RWPE1 (cell line): Measurements from ENCODE around the gene CHMP3.
"Not testable (repeated sequence)": the region's sequence is repeated elsewhere in the genome, so short reads cannot be mapped to it uniquely, and the experiment has no call there.

ENCODE experiments used
- CTCF ChIA-PET: fragments of 350-600 bp; sonication (Branson Sonifier 250); formaldehyde crosslinking; extraction: SDS; loops from one replicate; lab custom pipeline; 2021; lab: Yijun Ruan, JAX
- POLR2A ChIA-PET: fragments of 400-600 bp; formaldehyde crosslinking; extraction: SDS; loops from one replicate; lab custom pipeline; 2020; ENCODE audit warnings: antibody characterized with exemption; ENCODE audit not compliant: low non-redundant PET; lab: Yijun Ruan, JAX
- DNase-seq: peaks from one replicate; pipeline ENCODE4 v3.0.0; 2012; ENCODE audit warnings: low spot score
- H3K27ac ChIP-seq: fragments of 450-650 bp; 2 replicates; pipeline ENCODE4 v1.5.1; 2017
- TF ChIP-seq, protein P1 (sequence below): fragments of 450-650 bp; conservative IDR thresholded peaks from 2 replicates; pipeline ENCODE4 v1.5.1; 2017; ENCODE audit warnings: low read depth, mild to moderate bottlenecking

The CHMP3 gene

DNA sequence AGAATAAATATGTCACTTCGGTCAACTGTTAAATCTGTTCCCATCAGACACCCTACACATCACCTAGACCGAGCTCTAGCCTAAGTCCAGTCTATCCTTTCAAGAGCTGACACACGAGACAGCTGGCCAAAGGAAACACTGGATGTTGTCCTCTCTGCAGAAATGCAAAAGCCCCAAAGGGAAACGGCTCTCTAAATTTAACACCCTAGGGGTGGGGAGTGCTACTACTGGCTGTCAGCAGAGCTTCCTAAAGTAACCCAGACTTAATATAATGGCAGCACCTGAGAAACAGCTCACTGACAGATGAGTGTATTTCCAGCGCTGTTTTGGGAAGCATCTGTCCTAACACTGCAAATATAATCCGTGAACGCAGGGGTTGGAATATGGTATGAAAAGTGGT is 55.6 kb downstream of the CHMP3 start:
- no peak overlapping the region for H3K27ac ChIP-seq
- ChIA-PET CTCF (no interaction called here), POLR2A (no interaction called here)
- no peak for DNase-seq
- TF ChIP-seq, protein P1, sequence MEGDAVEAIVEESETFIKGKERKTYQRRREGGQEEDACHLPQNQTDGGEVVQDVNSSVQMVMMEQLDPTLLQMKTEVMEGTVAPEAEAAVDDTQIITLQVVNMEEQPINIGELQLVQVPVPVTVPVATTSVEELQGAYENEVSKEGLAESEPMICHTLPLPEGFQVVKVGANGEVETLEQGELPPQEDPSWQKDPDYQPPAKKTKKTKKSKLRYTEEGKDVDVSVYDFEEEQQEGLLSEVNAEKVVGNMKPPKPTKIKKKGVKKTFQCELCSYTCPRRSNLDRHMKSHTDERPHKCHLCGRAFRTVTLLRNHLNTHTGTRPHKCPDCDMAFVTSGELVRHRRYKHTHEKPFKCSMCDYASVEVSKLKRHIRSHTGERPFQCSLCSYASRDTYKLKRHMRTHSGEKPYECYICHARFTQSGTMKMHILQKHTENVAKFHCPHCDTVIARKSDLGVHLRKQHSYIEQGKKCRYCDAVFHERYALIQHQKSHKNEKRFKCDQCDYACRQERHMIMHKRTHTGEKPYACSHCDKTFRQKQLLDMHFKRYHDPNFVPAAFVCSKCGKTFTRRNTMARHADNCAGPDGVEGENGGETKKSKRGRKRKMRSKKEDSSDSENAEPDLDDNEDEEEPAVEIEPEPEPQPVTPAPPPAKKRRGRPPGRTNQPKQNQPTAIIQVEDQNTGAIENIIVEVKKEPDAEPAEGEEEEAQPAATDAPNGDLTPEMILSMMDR = no peak

DNA sequence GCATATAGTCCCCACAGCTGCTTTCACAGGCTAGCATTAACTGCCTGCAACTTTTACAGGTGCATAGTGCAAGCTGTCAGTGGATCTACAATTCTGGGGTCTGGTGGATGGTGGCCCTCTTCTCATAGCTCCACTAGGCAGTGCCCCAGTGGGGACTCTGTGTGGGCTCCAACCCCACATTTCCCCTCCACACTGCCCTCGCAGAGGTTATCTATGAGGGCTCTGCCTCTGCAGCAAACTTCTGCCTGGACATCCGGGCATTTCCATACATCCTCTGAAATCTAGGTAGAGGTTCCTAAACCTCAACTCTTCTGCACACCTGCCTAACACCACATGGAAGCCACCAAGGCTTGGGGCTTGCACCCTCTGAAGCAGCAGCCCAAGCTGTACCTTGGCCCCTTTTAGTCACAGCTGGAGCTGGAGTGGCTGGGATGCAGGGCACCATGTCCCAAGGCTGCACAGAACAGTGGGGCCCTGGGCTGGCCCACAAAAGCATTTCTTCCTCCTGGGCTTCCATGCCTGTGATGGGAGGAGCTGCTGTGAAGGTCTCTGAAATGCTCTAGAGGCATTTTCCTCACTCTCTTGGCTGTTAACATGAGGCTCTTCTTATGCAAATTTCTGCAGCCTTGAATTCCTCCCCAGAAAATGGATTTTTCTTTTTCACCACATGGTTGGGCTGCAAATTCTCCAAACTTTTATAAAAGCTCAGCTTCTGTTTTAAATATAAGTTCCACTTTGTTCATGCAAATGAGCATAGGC is 62.7 kb downstream of the CHMP3 start:
- DNase-seq = no peak
- TF ChIP-seq, protein P1 = no peak
- ChIA-PET CTCF (no interaction called here), POLR2A (no interaction called here)
- H3K27ac ChIP-seq = no peak overlapping the region

DNA sequence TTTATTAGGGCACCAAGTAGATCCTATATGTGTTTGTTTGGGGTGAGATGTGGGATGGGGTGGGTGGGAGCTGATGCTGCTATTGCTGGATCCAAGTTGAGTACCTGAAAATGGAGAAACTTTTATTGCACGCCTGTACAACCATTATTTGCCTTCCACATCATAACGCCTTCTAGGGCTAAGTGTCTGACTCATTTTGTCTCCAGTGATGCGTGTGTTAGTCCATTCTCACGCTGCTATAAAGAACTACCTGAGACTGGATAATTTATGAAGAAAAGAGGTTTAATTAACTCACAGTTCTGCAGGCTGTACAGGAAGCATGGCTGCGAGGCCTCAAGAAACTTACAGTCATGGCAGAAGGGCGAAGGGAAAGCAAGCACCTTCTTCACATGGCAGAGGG is 63.9 kb downstream of the CHMP3 start:
- TF ChIP-seq, protein P1 = no peak
- CTCF ChIA-PET = no interaction called here
- no peak overlapping the region for H3K27ac ChIP-seq
- DNase-seq = no peak
- POLR2A ChIA-PET = no interaction called here

DNA sequence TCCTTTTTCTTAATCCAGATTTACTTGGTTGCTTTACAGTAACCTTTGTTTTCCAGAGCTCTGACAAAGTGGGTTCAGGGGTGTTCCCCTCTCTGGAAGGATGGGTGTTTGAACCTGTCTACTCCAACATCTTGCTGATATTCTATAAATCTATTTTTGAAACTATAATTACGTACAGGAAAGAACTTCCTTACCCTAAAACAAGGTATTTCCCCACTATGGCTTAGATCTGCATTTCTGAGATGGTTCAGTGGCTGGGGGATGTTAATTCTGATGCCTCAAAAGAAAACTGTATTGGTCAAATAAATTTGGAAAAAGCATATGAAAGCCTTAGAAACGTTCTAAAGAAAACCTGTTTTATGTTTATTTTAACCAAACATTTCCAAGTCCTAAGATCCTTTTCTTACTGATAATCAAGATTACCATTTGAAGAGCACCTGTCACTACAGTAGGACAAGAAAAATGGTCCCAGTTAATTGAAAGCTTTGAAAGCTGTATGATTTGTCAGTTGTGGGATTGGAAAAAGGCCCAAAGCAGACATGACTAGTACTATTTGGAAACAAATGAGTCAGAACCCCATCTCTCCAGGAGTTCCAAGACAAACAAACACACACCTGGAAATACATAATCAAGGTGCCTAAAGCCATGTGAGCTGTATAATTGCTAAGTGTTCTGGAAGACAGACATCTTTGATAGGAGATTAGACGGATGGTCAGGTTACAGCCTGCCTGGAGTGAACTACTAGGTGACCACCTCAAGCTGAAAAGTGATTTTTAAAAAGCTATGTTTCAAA is 64.6 kb downstream of the CHMP3 start:
- TF ChIP-seq, protein P1 = no peak
- ChIA-PET POLR2A (no interaction called here), CTCF (no interaction called here)
- H3K27ac ChIP-seq = no peak overlapping the region
- DNase-seq = peak; percentile 79

DNA sequence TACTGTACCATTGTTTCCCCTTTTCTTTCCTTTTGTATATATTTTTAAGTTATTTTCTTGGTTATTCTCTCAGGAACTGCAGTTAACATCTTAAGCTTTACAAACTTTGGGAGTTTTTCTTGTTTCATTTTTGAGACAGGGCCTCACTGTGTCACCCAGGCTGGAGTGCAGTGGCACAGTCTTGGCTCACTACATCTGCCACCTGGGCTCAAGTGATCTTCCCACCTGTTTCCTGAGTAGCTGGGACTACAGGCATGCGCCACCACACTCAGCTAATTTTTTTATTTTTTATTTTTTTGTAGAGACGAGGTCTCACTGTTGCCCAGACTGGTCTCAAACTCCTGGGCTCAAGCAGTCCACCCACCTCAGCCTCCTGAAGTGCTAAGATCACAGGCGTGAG is 66.9 kb downstream of the CHMP3 start:
- POLR2A ChIA-PET, DNase-seq, H3K27ac ChIP-seq: not testable (repeated sequence)
- CTCF ChIA-PET = interaction anchor here (1.0 kb wide), 1 partner anchor 23 kb away, joined by 3 read pairs; no protein-coding TSS in a partner anchor

DNA sequence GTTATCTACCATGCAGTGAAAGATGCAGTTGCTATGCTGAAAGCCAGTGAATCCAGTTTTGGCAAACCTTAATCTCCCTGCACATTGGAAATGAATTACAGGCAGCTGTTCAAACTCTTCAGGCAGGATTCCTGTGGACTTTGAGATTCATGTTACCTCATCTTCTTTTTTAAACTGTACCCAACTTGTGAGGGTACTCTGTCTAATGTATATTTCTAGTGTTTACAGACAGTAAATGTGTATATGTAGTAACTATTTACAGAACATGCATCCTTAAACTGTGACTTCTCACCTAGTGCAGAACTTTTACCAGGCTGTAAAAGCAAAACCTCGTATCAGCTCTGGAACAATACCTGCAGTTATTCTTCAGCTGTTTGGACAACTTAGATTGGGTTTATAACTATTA is 71.2 kb downstream of the CHMP3 start:
- DNase-seq = no peak
- TF ChIP-seq, protein P1 = no peak
- CTCF ChIA-PET = no interaction called here
- POLR2A ChIA-PET = no interaction called here
- no peak overlapping the region for H3K27ac ChIP-seq

DNA sequence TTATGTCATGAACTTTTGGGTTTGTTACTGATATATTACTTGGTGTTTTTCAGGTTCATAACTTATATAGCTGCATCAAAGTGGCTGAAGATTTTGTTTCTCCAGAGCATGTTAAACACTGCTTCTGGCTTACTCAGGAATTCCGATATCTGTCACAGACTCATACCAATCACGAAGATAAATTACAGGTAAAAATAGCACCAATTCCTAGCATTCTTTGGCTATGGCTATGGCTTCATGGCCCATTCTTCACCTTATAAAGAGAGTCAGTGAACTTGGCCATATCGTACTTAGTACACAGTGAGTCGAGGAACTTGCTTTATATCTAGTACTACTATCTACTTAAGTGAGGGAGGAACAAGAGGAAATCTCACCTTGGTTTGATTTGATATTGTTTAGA is 72.2 kb downstream of the CHMP3 start:
- CTCF ChIA-PET = no interaction called here
- TF ChIP-seq, protein P1 = no peak
- DNase-seq = no peak
- no peak overlapping the region for H3K27ac ChIP-seq
- POLR2A ChIA-PET = no interaction called here
